Measurements from ENCODE around the gene HAUS6. TPM values are rescaled to one million over a fixed set of nuclear protein-coding genes. Genes with fewer than 3 reads are reported as not detected.

The HAUS6 gene
- total and polyA plus RNA-seq, 2 donors (not counting 1 experiment from before 2014, with no cell fraction given): 4.1 to 13.5 TPM

DNA sequence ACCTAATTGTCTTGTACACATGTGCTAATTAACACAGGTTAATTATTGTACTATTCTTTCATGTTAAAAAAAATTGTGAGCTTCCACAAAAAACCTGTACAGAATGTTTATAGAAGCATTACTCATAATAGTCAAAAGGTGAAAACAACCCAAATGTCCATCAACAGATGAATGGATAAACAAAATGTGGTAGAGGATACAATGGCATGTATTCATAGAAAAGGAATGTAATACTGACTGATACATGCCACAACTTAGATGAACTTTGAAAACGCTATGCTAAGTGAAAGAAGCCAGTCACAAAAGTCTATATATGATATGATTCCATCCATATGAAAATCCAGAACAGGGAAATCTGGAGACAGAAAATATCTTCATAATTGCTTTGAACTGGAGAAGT is 27.9 kb downstream of the HAUS6 start:
- Mint-ChIP-seq H3K4me1 (no peaks in the 10 kb centered on the region), H3K27ac (no peak overlapping the region), H3K27me3 (no peaks in the 10 kb centered on the region), H3K4me3 (no peak overlapping the region), H3K9me3 (ENCODE audit: insufficient read depth) (no peaks in the 10 kb centered on the region)
- Histone ChIP-seq H3K4me2 (replicated peaks; ENCODE audit: low read depth, low read length, poor library complexity, severe bottlenecking) (no peak overlapping the region), H3K9ac (ENCODE audit: low read length) (no peak overlapping the region), H3K36me3 (replicated peaks in 1 of 2; ENCODE audit: control extremely low read depth in 1 of 2, control insufficient read depth in 1 of 2, extremely low read depth in 1 of 2, insufficient read depth in 2 of 2, low read length in 1 of 2) (peaks cover 3 to 48% of the 10 kb centered on the region in 2 experiments), H3K27me3 (replicated peaks in 1 of 4; ENCODE audit: control extremely low read depth in 1 of 4, control insufficient read depth in 3 of 4, insufficient read depth in 4 of 4, low read length in 3 of 4) (no peaks in the 10 kb centered on the region), H3K9me3 (ENCODE audit: control extremely low read depth in 1 of 3, control insufficient read depth in 2 of 3, insufficient read depth in 1 of 3, low read length in 2 of 3) (no peaks in the 10 kb centered on the region), H3K27ac (ENCODE audit: low read length in 2 of 2) (no peak overlapping the region), H2AFZ (ENCODE audit: insufficient read depth, low read depth, low read length, poor library complexity, severe bottlenecking) (no peak overlapping the region), H3K4me1 (ENCODE audit: control insufficient read depth in 2 of 2, insufficient read depth in 2 of 2, low read length in 2 of 2) (no peaks in the 10 kb centered on the region), H3K79me2 (ENCODE audit: control insufficient read depth, insufficient read depth, low read length) (no peaks in the 10 kb centered on the region), H4K20me1 (ENCODE audit: control insufficient read depth, insufficient read depth, low read length, poor library complexity, severe bottlenecking) (no peaks in the 10 kb centered on the region), H3K4me3 (ENCODE audit: control extremely low read depth in 1 of 5, extremely low read depth in 1 of 5, insufficient read depth in 1 of 5, low read depth in 2 of 5, low read length in 4 of 5) (no peak overlapping the region)
- no peak for DNase-seq
- ATAC-seq (ENCODE audit: low read depth): no peak
- WGBS (ENCODE audit: insufficient coverage): no CpG with 5 or more reads among the region's 1 CpG
- intact Hi-C loops (cut with micrococcal nuclease): no loop called here
- CTCF ChIA-PET: no interaction called here
- POLR2A ChIA-PET: no interaction called here
- TF ChIP-seq EZH2 (IDR thresholded peaks at IDR 0.05; ENCODE audit: borderline replicate concordance, insufficient read depth, low read depth, low read length, poor library complexity, severe bottlenecking): no peak
- TF ChIP-seq, protein P1, sequence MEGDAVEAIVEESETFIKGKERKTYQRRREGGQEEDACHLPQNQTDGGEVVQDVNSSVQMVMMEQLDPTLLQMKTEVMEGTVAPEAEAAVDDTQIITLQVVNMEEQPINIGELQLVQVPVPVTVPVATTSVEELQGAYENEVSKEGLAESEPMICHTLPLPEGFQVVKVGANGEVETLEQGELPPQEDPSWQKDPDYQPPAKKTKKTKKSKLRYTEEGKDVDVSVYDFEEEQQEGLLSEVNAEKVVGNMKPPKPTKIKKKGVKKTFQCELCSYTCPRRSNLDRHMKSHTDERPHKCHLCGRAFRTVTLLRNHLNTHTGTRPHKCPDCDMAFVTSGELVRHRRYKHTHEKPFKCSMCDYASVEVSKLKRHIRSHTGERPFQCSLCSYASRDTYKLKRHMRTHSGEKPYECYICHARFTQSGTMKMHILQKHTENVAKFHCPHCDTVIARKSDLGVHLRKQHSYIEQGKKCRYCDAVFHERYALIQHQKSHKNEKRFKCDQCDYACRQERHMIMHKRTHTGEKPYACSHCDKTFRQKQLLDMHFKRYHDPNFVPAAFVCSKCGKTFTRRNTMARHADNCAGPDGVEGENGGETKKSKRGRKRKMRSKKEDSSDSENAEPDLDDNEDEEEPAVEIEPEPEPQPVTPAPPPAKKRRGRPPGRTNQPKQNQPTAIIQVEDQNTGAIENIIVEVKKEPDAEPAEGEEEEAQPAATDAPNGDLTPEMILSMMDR (IDR thresholded peaks at IDR 0.05): no peak

- H3K4me2 ChIP-seq (replicated peaks; ENCODE audit: low read depth, low read length, poor library complexity, severe bottlenecking): no peak overlapping the region
- intact Hi-C loops (cut with micrococcal nuclease): no loop called here
- ATAC-seq (ENCODE audit: low read depth) (no peak), DNase-seq (no peak)
- no peak overlapping the region for H3K27ac ChIP-seq (ENCODE audit: low read length in 2 of 2)
- Mint-ChIP-seq H3K27ac (no peak overlapping the region), H3K4me3 (no peak overlapping the region), H3K4me1 (no peaks in the 10 kb centered on the region), H3K27me3 (no peaks in the 10 kb centered on the region), H3K9me3 (ENCODE audit: insufficient read depth) (no peaks in the 10 kb centered on the region)
- H4K20me1 ChIP-seq (ENCODE audit: control insufficient read depth, insufficient read depth, low read length, poor library complexity, severe bottlenecking): no peaks in the 10 kb centered on the region
- TF ChIP-seq, protein P1 (IDR thresholded peaks at IDR 0.05): no peak
- TF ChIP-seq EZH2 (IDR thresholded peaks at IDR 0.05; ENCODE audit: borderline replicate concordance, insufficient read depth, low read depth, low read length, poor library complexity, severe bottlenecking): no peak
- 100% methylated on average over 1 of the region's 2 CpGs for WGBS (ENCODE audit: insufficient coverage)
- H3K4me3 ChIP-seq (ENCODE audit: control extremely low read depth in 1 of 5, extremely low read depth in 1 of 5, insufficient read depth in 1 of 5, low read depth in 2 of 5, low read length in 4 of 5): no peak overlapping the region
- H2AFZ ChIP-seq (ENCODE audit: insufficient read depth, low read depth, low read length, poor library complexity, severe bottlenecking): no peak overlapping the region
- POLR2A ChIA-PET: no interaction called here
- no peaks in the 10 kb centered on the region for H3K27me3 ChIP-seq (replicated peaks in 1 of 4; ENCODE audit: control extremely low read depth in 1 of 4, control insufficient read depth in 3 of 4, insufficient read depth in 4 of 4, low read length in 3 of 4)
- peaks cover 7 to 49% of the 10 kb centered on the region in 2 experiments for H3K36me3 ChIP-seq (replicated peaks in 1 of 2; ENCODE audit: control extremely low read depth in 1 of 2, control insufficient read depth in 1 of 2, extremely low read depth in 1 of 2, insufficient read depth in 2 of 2, low read length in 1 of 2)
- H3K4me1 ChIP-seq (ENCODE audit: control insufficient read depth in 2 of 2, insufficient read depth in 2 of 2, low read length in 2 of 2): no peaks in the 10 kb centered on the region
- CTCF ChIA-PET: no interaction called here
- no peak overlapping the region for H3K9ac ChIP-seq (ENCODE audit: low read length)
- no peaks in the 10 kb centered on the region for H3K79me2 ChIP-seq (ENCODE audit: control insufficient read depth, insufficient read depth, low read length)
- no peaks in the 10 kb centered on the region for H3K9me3 ChIP-seq (ENCODE audit: control extremely low read depth in 1 of 3, control insufficient read depth in 2 of 3, insufficient read depth in 1 of 3, low read length in 2 of 3)
Observed at GRCh38 chr9:19074229-19074628, 28.5 kb downstream of the HAUS6 start.

Measured in B cell (primary cell).